Chondrocyte (in vitro differentiated cells): ENCODE data around the gene ERC1. TPM values are rescaled to one million over a fixed set of nuclear protein-coding genes. Genes with fewer than 3 reads are reported as not detected.

Source experiments
- DNase-seq: peaks from one replicate; pipeline ENCODE4 v3.0.0; 2021; ENCODE audit warnings: mixed read lengths, low spot score
- H3K27ac Mint-ChIP-seq: one replicate; pipeline ENCODE4 v1.8.0; 2021; ENCODE audit warnings: mild to moderate bottlenecking, moderate library complexity, mixed read lengths; ENCODE audit not compliant: unreplicated experiment
- H3K27me3 Mint-ChIP-seq: 2 replicates; pipeline ENCODE4 v1.8.0; 2021; ENCODE audit warnings: low read depth, mixed read lengths
- H3K36me3 Mint-ChIP-seq: 2 replicates; pipeline ENCODE4 v1.8.0; 2021; ENCODE audit warnings: low read depth, mixed read lengths
- H3K4me1 Mint-ChIP-seq: 2 replicates; pipeline ENCODE4 v1.8.0; 2021; ENCODE audit warnings: low read depth, mild to moderate bottlenecking, mixed read lengths
- H3K4me3 Mint-ChIP-seq: one replicate; pipeline ENCODE4 v1.8.0; 2021; ENCODE audit warnings: mild to moderate bottlenecking, moderate library complexity, mixed read lengths; ENCODE audit not compliant: unreplicated experiment
- H3K9me3 Mint-ChIP-seq: 2 replicates; pipeline ENCODE4 v1.8.0; 2021; ENCODE audit warnings: low read depth, mixed read lengths
- total RNA-seq: library from RNA; stranded (reverse); gene quantifications from 3 replicates; pipeline ENCODE4 v1.2.1, GENCODE V29; 2021
- TF ChIP-seq, protein P1 (sequence below): fragments of 200-600 bp; sonication (generic); IDR thresholded peaks from 2 replicates; pipeline ENCODE4 v1.5.0; 2021; ENCODE audit warnings: antibody characterized with exemption, mild to moderate bottlenecking, moderate library complexity

The ERC1 gene
- total RNA-seq, 1 donor from 2014 or later: 79.3 TPM

GRCh38 chr12:1289371-1290155 is 298.5 kb downstream of the ERC1 start:
- DNase-seq: no peak
- TF ChIP-seq, protein P1, sequence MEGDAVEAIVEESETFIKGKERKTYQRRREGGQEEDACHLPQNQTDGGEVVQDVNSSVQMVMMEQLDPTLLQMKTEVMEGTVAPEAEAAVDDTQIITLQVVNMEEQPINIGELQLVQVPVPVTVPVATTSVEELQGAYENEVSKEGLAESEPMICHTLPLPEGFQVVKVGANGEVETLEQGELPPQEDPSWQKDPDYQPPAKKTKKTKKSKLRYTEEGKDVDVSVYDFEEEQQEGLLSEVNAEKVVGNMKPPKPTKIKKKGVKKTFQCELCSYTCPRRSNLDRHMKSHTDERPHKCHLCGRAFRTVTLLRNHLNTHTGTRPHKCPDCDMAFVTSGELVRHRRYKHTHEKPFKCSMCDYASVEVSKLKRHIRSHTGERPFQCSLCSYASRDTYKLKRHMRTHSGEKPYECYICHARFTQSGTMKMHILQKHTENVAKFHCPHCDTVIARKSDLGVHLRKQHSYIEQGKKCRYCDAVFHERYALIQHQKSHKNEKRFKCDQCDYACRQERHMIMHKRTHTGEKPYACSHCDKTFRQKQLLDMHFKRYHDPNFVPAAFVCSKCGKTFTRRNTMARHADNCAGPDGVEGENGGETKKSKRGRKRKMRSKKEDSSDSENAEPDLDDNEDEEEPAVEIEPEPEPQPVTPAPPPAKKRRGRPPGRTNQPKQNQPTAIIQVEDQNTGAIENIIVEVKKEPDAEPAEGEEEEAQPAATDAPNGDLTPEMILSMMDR: no peak
- H3K27me3 Mint-ChIP-seq: no peaks in the 10 kb centered on the region
- peaks cover 5% of the 10 kb centered on the region for H3K4me1 Mint-ChIP-seq
- H3K9me3 Mint-ChIP-seq: no peaks in the 10 kb centered on the region
- peaks cover 11% of the 10 kb centered on the region for H3K36me3 Mint-ChIP-seq
- no peak overlapping the region for H3K27ac Mint-ChIP-seq
- no peak overlapping the region for H3K4me3 Mint-ChIP-seq

DNA sequence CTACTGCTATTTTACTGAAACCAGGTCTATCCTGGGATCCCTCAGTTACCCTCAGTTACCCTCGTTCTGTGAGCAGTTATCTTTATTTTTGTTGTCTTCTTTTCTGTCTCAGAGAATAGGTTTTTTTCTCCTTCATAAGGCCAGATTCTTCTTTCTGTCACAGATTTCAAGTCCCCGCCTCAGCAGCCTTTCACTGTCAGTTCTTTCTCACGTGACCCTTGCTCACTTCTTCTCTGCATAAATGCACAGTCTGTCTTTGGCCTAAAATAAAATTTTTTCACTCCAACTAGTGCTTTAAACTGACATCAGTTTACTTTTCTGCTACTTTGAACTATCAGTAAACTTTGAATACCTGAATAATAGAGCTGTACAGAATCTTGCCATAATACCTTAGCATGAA is 299.7 kb downstream of the ERC1 start:
- H3K4me1 Mint-ChIP-seq: no peaks in the 10 kb centered on the region
- H3K36me3 Mint-ChIP-seq: peaks cover 11% of the 10 kb centered on the region
- H3K4me3 Mint-ChIP-seq: no peak overlapping the region
- TF ChIP-seq, protein P1: no peak
- H3K9me3 Mint-ChIP-seq: no peaks in the 10 kb centered on the region
- no peak for DNase-seq
- H3K27ac Mint-ChIP-seq: no peak overlapping the region
- H3K27me3 Mint-ChIP-seq: no peaks in the 10 kb centered on the region

DNA sequence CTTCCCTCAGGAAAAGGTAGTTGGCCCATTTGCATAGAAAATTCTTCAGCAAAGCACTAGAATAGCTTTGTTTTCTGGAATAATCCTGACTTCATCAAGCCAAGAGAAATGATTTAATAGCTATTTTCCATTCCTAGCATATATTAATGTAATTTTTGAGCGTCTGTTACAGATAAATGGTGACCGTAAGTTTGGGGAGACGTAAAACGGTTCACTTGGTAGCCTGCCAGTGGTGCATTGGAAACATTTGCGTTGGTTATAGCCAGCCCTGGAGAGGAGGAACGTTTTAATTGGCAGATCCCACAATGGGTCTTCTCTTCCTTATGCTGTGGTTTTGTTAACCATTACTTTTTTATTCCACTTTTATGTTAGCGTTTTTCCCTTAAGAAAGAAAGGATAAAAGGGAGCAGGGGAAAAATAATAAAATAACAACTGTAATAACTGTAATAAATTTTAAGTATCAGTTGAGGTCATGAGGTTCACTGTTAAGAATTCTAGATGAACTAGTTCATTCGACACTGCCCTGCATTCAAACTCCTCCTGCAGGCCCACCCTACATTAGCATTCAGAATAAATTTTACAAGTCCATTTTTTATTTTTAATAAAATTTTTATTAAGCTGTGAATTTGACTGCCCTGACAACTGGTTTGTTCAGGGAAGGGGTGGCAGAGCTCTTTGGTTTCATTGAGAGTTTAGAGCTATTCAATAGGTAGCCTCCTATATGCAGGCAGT is 300.7 kb downstream of the ERC1 start:
- no peaks in the 10 kb centered on the region for H3K27me3 Mint-ChIP-seq
- no peaks in the 10 kb centered on the region for H3K9me3 Mint-ChIP-seq
- no peak for DNase-seq
- H3K36me3 Mint-ChIP-seq: peaks cover 13% of the 10 kb centered on the region
- H3K27ac Mint-ChIP-seq: no peak overlapping the region
- TF ChIP-seq, protein P1: no peak
- H3K4me3 Mint-ChIP-seq: no peak overlapping the region
- peaks cover 3% of the 10 kb centered on the region for H3K4me1 Mint-ChIP-seq

- TF ChIP-seq, protein P1: no peak
Observed at GRCh38 chr12:1293901-1294300, 302.9 kb downstream of the ERC1 start.

GRCh38 chr12:1297206-1297605 is 306.2 kb downstream of the ERC1 start:
- H3K4me3 Mint-ChIP-seq: no peak overlapping the region
- DNase-seq: no peak
- H3K27ac Mint-ChIP-seq: no peak overlapping the region
- H3K4me1 Mint-ChIP-seq: peaks cover 13% of the 10 kb centered on the region
- peaks cover 11% of the 10 kb centered on the region for H3K9me3 Mint-ChIP-seq
- H3K36me3 Mint-ChIP-seq: peaks cover 21% of the 10 kb centered on the region
- TF ChIP-seq, protein P1: no peak
- no peaks in the 10 kb centered on the region for H3K27me3 Mint-ChIP-seq

More at GRCh38 chr12:1293901-1294300, 302.9 kb downstream of the ERC1 start:
- no peaks in the 10 kb centered on the region for H3K9me3 Mint-ChIP-seq
- peaks cover 13% of the 10 kb centered on the region for H3K4me1 Mint-ChIP-seq
- peaks cover 20% of the 10 kb centered on the region for H3K36me3 Mint-ChIP-seq
- DNase-seq: no peak
- H3K4me3 Mint-ChIP-seq: no peak overlapping the region
- H3K27me3 Mint-ChIP-seq: no peaks in the 10 kb centered on the region
- no peak overlapping the region for H3K27ac Mint-ChIP-seq
